ENCODE measurements around the gene ZSCAN16. TPM values are rescaled to one million over a fixed set of nuclear protein-coding genes. Genes with fewer than 3 reads are reported as not detected.

ZSCAN16 gene
- total and polyA plus RNA-seq, 2 donors (not counting 1 experiment from before 2014, with no cell fraction given): 5.4 to 15.4 TPM

DNA sequence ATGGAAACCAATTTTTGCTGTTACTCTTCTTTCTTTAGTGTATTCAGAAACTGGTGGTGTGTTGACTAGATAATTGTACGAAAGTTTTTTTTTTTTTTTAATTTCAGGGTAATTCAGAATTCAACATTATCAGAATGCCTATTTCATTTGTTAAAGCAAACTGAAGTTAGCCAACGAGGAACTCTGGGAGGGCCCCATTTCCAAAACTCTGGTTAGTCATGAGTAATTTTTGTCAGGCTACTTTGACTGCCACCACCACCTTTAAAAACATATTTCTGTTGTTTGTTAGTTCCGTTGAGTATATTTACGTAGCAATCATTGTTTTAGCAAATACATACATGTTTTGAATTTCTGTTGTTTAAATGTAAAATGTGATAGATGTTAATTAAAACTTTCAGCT is 18.0 kb downstream of the ZSCAN16 start:
- H3K36me3 ChIP-seq (replicated peaks in 1 of 2; ENCODE audit: control extremely low read depth in 1 of 2, control insufficient read depth in 1 of 2, extremely low read depth in 1 of 2, insufficient read depth in 2 of 2, low read length in 1 of 2): peaks cover 0 to 14% of the 10 kb centered on the region in 2 experiments
- H3K9me3 Mint-ChIP-seq (ENCODE audit: insufficient read depth): no peaks in the 10 kb centered on the region
- peaks cover 45% of the 10 kb centered on the region for H3K4me1 Mint-ChIP-seq
- intact Hi-C loops (cut with micrococcal nuclease): loop anchor here (2.0 to 5.0 kb wide), 3 partner anchors 18 to 755 kb away; partner anchors contain the start of gene ZNF391
- peak overlapping the region; percentile 78 for H3K4me2 ChIP-seq (replicated peaks; ENCODE audit: low read depth, low read length, poor library complexity, severe bottlenecking)
- ChIA-PET CTCF (interaction anchor here (0.7 to 8.1 kb wide), 5 partner anchors 18 to 214 kb away, joined by 3 to 46 read pairs (median 8); partner anchors contain the start of genes ZKSCAN4 and ZSCAN16), POLR2A (interaction anchor here (0.6 to 2.9 kb wide), 7 partner anchors 18 to 768 kb away, joined by 3 to 16 read pairs (median 8); partner anchors contain the start of genes ZKSCAN4, ZSCAN16 and ZSCAN26)
- peak overlapping the region; percentile 89 for H2AFZ ChIP-seq (ENCODE audit: insufficient read depth, low read depth, low read length, poor library complexity, severe bottlenecking)
- no peaks in the 10 kb centered on the region for H3K27me3 ChIP-seq (replicated peaks in 1 of 4; ENCODE audit: control extremely low read depth in 1 of 4, control insufficient read depth in 3 of 4, insufficient read depth in 4 of 4, low read length in 3 of 4)
- TF ChIP-seq CTCF (IDR thresholded peaks at IDR 0.05): no peak
- TF ChIP-seq EZH2 (IDR thresholded peaks at IDR 0.05; ENCODE audit: borderline replicate concordance, insufficient read depth, low read depth, low read length, poor library complexity, severe bottlenecking): no peak
- H3K27ac ChIP-seq (ENCODE audit: low read length in 2 of 2): peak overlapping the region in 1 of 2 donors; percentile 75
- H3K9me3 ChIP-seq (ENCODE audit: control extremely low read depth in 1 of 3, control insufficient read depth in 2 of 3, insufficient read depth in 1 of 3, low read length in 2 of 3): no peaks in the 10 kb centered on the region
- no CpG with 5 or more reads among the region's 4 CpGs for WGBS (ENCODE audit: insufficient coverage)
- no peaks in the 10 kb centered on the region for H3K27me3 Mint-ChIP-seq
- DNase-seq (no peak), ATAC-seq (ENCODE audit: low read depth) (no peak)
- peak overlapping the region; percentile 28 to 84 (median 73) for H3K4me3 ChIP-seq (ENCODE audit: control extremely low read depth in 1 of 5, extremely low read depth in 1 of 5, insufficient read depth in 1 of 5, low read depth in 2 of 5, low read length in 4 of 5)
- H4K20me1 ChIP-seq (ENCODE audit: control insufficient read depth, insufficient read depth, low read length, poor library complexity, severe bottlenecking): peaks cover 8% of the 10 kb centered on the region
- peaks cover 22 to 25% of the 10 kb centered on the region in 2 donors for H3K4me1 ChIP-seq (ENCODE audit: control insufficient read depth in 2 of 2, insufficient read depth in 2 of 2, low read length in 2 of 2)
- H3K4me3 Mint-ChIP-seq: peak overlapping the region; percentile 100
- H3K27ac Mint-ChIP-seq: no peak overlapping the region
- peak overlapping the region; percentile 80 for H3K9ac ChIP-seq (ENCODE audit: low read length)
- peaks cover 45% of the 10 kb centered on the region for H3K79me2 ChIP-seq (ENCODE audit: control insufficient read depth, insufficient read depth, low read length)

GRCh38 chr6:28145231-28145630 is 20.8 kb downstream of the ZSCAN16 start:
- DNase-seq: no peak
- Mint-ChIP-seq H3K4me1 (peaks cover 34% of the 10 kb centered on the region), H3K27me3 (no peaks in the 10 kb centered on the region), H3K27ac (no peak overlapping the region), H3K9me3 (ENCODE audit: insufficient read depth) (no peaks in the 10 kb centered on the region), H3K4me3 (no peak overlapping the region)
- Histone ChIP-seq H3K27me3 (replicated peaks in 1 of 4; ENCODE audit: control extremely low read depth in 1 of 4, control insufficient read depth in 3 of 4, insufficient read depth in 4 of 4, low read length in 3 of 4) (no peaks in the 10 kb centered on the region), H3K4me3 (ENCODE audit: control extremely low read depth in 1 of 5, extremely low read depth in 1 of 5, insufficient read depth in 1 of 5, low read depth in 2 of 5, low read length in 4 of 5) (no peak overlapping the region), H3K79me2 (ENCODE audit: control insufficient read depth, insufficient read depth, low read length) (peaks cover 43% of the 10 kb centered on the region), H2AFZ (ENCODE audit: insufficient read depth, low read depth, low read length, poor library complexity, severe bottlenecking) (no peak overlapping the region), H4K20me1 (ENCODE audit: control insufficient read depth, insufficient read depth, low read length, poor library complexity, severe bottlenecking) (peaks cover 8% of the 10 kb centered on the region), H3K27ac (ENCODE audit: low read length in 2 of 2) (no peak overlapping the region), H3K4me1 (ENCODE audit: control insufficient read depth in 2 of 2, insufficient read depth in 2 of 2, low read length in 2 of 2) (peaks cover 13 to 16% of the 10 kb centered on the region in 2 donors), H3K9me3 (ENCODE audit: control extremely low read depth in 1 of 3, control insufficient read depth in 2 of 3, insufficient read depth in 1 of 3, low read length in 2 of 3) (no peaks in the 10 kb centered on the region), H3K4me2 (replicated peaks; ENCODE audit: low read depth, low read length, poor library complexity, severe bottlenecking) (no peak overlapping the region), H3K9ac (ENCODE audit: low read length) (no peak overlapping the region), H3K36me3 (replicated peaks in 1 of 2; ENCODE audit: control extremely low read depth in 1 of 2, control insufficient read depth in 1 of 2, extremely low read depth in 1 of 2, insufficient read depth in 2 of 2, low read length in 1 of 2) (peaks cover 11 to 40% of the 10 kb centered on the region in 2 experiments)
- intact Hi-C loops (cut with micrococcal nuclease): no loop called here
- CTCF ChIA-PET: no interaction called here
- no peak for ATAC-seq (ENCODE audit: low read depth)
- WGBS (ENCODE audit: insufficient coverage): 100% methylated on average over 1 of the region's 1 CpG
- TF ChIP-seq EZH2 (IDR thresholded peaks at IDR 0.05; ENCODE audit: borderline replicate concordance, insufficient read depth, low read depth, low read length, poor library complexity, severe bottlenecking): no peak
- no peak for TF ChIP-seq CTCF (IDR thresholded peaks at IDR 0.05)
- POLR2A ChIA-PET: interaction anchor here (0.7 kb wide), 2 partner anchors 107 to 751 kb away, joined by 3 to 5 read pairs; partner anchors contain the start of gene ZKSCAN4

All from B cell (primary cell).